ENCODE measurements around the gene SERPINB1. TPM values are rescaled to one million over a fixed set of nuclear protein-coding genes. Genes with fewer than 3 reads are reported as not detected.

SERPINB1 gene
- total RNA-seq, 3 donors from 2014 or later (not counting 1 experiment from before 2014, with no cell fraction given), result 74.8 to 80.2 (median 78.1) TPM

GRCh38 chr6:2871953-2872352, 30.3 kb upstream of the SERPINB1 start:
- DNase-seq (no peak), ATAC-seq (no peak)
- H3K27ac Mint-ChIP-seq, result no peak overlapping the region
- H3K27me3 Mint-ChIP-seq (ENCODE audit: low read depth in 2 of 2), result peaks cover 0 to 3% of the 10 kb centered on the region in 2 donors
- no peak overlapping the region for H3K4me3 ChIP-seq (ENCODE audit: low read length)
- peaks cover 23% of the 10 kb centered on the region for H3K4me1 ChIP-seq (ENCODE audit: control insufficient read depth, insufficient read depth, low read length)
- 93% methylated on average over 2 of the region's 2 CpGs for WGBS (ENCODE audit: insufficient coverage)
- no peaks in the 10 kb centered on the region for H3K27me3 ChIP-seq (ENCODE audit: control insufficient read depth, insufficient read depth, low read length)
- peaks cover 16 to 17% of the 10 kb centered on the region in 2 donors for H3K4me1 Mint-ChIP-seq
- H3K27ac ChIP-seq (ENCODE audit: low read length), result no peak overlapping the region
- no peaks in the 10 kb centered on the region for H3K9me3 ChIP-seq (ENCODE audit: control insufficient read depth, insufficient read depth, low read length)
- TF ChIP-seq CTCF (IDR thresholded peaks at IDR 0.05), result no peak
- H3K9me3 Mint-ChIP-seq, result no peaks in the 10 kb centered on the region
- no peak overlapping the region for H3K4me3 Mint-ChIP-seq
- H3K36me3 Mint-ChIP-seq, result no peaks in the 10 kb centered on the region
- H3K36me3 ChIP-seq (ENCODE audit: control insufficient read depth, insufficient read depth, low read length), result no peaks in the 10 kb centered on the region
- intact Hi-C loops (cut with micrococcal nuclease), result no loop called here

GRCh38 chr6:2871102-2871501, 29.4 kb upstream of the SERPINB1 start:
- Mint-ChIP-seq H3K4me3 (no peak overlapping the region), H3K27ac (no peak overlapping the region)
- 100% methylated on average over 2 of the region's 2 CpGs for WGBS (ENCODE audit: insufficient coverage)

GRCh38 chr6:2870046-2870636, 28.5 kb upstream of the SERPINB1 start:
- H3K27me3 ChIP-seq (ENCODE audit: control insufficient read depth, insufficient read depth, low read length), result no peaks in the 10 kb centered on the region
- Mint-ChIP-seq H3K9me3 (no peaks in the 10 kb centered on the region), H3K4me1 (peaks cover 7 to 8% of the 10 kb centered on the region in 2 donors), H3K27ac (no peak overlapping the region), H3K4me3 (no peak overlapping the region), H3K36me3 (no peaks in the 10 kb centered on the region), H3K27me3 (ENCODE audit: low read depth in 2 of 2) (peaks cover 0 to 3% of the 10 kb centered on the region in 2 donors)
- no peak overlapping the region for H3K4me3 ChIP-seq (ENCODE audit: low read length)
- no peak for DNase-seq
- H3K27ac ChIP-seq (ENCODE audit: low read length), result no peak overlapping the region
- ATAC-seq, result no peak
- no peaks in the 10 kb centered on the region for H3K9me3 ChIP-seq (ENCODE audit: control insufficient read depth, insufficient read depth, low read length)
- H3K4me1 ChIP-seq (ENCODE audit: control insufficient read depth, insufficient read depth, low read length), result peaks cover 11% of the 10 kb centered on the region
- WGBS (ENCODE audit: insufficient coverage), result 97% methylated on average over 36 of the region's 39 CpGs
- H3K36me3 ChIP-seq (ENCODE audit: control insufficient read depth, insufficient read depth, low read length), result no peaks in the 10 kb centered on the region
- TF ChIP-seq CTCF (IDR thresholded peaks at IDR 0.05), result no peak
- intact Hi-C loops (cut with micrococcal nuclease), result no loop called here

More at GRCh38 chr6:2871102-2871501, 29.4 kb upstream of the SERPINB1 start:
- Histone ChIP-seq H3K4me1 (ENCODE audit: control insufficient read depth, insufficient read depth, low read length) (peaks cover 14% of the 10 kb centered on the region), H3K9me3 (ENCODE audit: control insufficient read depth, insufficient read depth, low read length) (no peaks in the 10 kb centered on the region), H3K4me3 (ENCODE audit: low read length) (no peak overlapping the region), H3K27ac (ENCODE audit: low read length) (no peak overlapping the region), H3K36me3 (ENCODE audit: control insufficient read depth, insufficient read depth, low read length) (no peaks in the 10 kb centered on the region), H3K27me3 (ENCODE audit: control insufficient read depth, insufficient read depth, low read length) (no peaks in the 10 kb centered on the region)
- ATAC-seq (no peak), DNase-seq (no peak)
- H3K27me3 Mint-ChIP-seq (ENCODE audit: low read depth in 2 of 2), result peaks cover 0 to 3% of the 10 kb centered on the region in 2 donors
- intact Hi-C loops (cut with micrococcal nuclease), result no loop called here
- peaks cover 7 to 8% of the 10 kb centered on the region in 2 donors for H3K4me1 Mint-ChIP-seq
- H3K36me3 Mint-ChIP-seq, result no peaks in the 10 kb centered on the region
- H3K9me3 Mint-ChIP-seq, result no peaks in the 10 kb centered on the region
- TF ChIP-seq CTCF (IDR thresholded peaks at IDR 0.05), result no peak

- H3K36me3 ChIP-seq (ENCODE audit: control insufficient read depth, insufficient read depth, low read length), result no peaks in the 10 kb centered on the region
- ATAC-seq (no peak), DNase-seq (no peak)
- peaks cover 0 to 3% of the 10 kb centered on the region in 2 donors for H3K27me3 Mint-ChIP-seq (ENCODE audit: low read depth in 2 of 2)
- H3K27me3 ChIP-seq (ENCODE audit: control insufficient read depth, insufficient read depth, low read length), result no peaks in the 10 kb centered on the region
- H3K9me3 Mint-ChIP-seq, result no peaks in the 10 kb centered on the region
- H3K27ac Mint-ChIP-seq, result peak overlapping the region in 1 of 2 donors; percentile 30
- H3K27ac ChIP-seq (ENCODE audit: low read length), result no peak overlapping the region
- H3K36me3 Mint-ChIP-seq, result no peaks in the 10 kb centered on the region
- WGBS (ENCODE audit: insufficient coverage), result 83% methylated on average over 6 of the region's 6 CpGs
- H3K4me1 Mint-ChIP-seq, result peaks cover 7 to 8% of the 10 kb centered on the region in 2 donors
- no peak overlapping the region for H3K4me3 ChIP-seq (ENCODE audit: low read length)
- no peak overlapping the region for H3K4me3 Mint-ChIP-seq
- intact Hi-C loops (cut with micrococcal nuclease), result no loop called here
- no peaks in the 10 kb centered on the region for H3K9me3 ChIP-seq (ENCODE audit: control insufficient read depth, insufficient read depth, low read length)
- no peak for TF ChIP-seq CTCF (IDR thresholded peaks at IDR 0.05)
- no peaks in the 10 kb centered on the region for H3K4me1 ChIP-seq (ENCODE audit: control insufficient read depth, insufficient read depth, low read length)
Measured at GRCh38 chr6:2868637-2869036, 27.0 kb upstream of the SERPINB1 start.
